ENCODE measurements around the gene PGC.

DNA sequence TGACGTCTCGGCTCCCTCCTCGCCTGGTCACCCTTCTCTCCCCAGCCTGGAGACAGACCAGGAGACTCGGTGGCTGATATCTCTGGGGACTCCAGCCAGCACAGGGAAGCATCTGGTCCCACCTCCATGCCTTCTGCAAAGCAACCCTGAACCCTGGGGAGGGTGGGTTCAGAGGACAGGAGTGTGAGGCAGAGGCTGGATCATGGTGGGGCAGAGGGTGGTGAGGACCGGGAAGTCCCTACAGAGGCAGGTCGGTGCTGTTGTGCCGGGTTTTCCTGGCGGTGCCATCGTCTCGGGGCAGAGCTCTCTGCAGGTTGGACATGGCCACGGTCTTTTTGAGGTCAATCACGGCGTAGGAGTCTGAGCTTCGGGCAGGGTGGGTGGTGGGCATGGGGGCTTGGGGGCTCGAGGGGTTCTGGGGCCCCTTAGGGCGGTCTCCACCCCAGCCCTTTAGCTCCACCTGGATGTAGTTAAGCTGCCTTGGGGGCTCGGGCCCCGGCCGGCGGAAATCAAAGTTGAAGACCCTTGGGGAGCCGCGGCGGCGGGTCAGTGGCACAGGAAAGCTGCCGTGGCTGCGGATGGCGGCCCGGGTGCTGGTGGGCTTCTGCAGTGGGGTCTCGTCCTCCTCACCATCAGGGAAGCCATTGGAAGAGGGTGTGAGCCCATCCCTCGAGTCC is 23.3 kb upstream of the PGC start:
- TF ChIP-seq, protein P1, sequence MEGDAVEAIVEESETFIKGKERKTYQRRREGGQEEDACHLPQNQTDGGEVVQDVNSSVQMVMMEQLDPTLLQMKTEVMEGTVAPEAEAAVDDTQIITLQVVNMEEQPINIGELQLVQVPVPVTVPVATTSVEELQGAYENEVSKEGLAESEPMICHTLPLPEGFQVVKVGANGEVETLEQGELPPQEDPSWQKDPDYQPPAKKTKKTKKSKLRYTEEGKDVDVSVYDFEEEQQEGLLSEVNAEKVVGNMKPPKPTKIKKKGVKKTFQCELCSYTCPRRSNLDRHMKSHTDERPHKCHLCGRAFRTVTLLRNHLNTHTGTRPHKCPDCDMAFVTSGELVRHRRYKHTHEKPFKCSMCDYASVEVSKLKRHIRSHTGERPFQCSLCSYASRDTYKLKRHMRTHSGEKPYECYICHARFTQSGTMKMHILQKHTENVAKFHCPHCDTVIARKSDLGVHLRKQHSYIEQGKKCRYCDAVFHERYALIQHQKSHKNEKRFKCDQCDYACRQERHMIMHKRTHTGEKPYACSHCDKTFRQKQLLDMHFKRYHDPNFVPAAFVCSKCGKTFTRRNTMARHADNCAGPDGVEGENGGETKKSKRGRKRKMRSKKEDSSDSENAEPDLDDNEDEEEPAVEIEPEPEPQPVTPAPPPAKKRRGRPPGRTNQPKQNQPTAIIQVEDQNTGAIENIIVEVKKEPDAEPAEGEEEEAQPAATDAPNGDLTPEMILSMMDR (IDR thresholded peaks at IDR 0.05): no peak
- TF ChIP-seq EP300 (IDR thresholded peaks at IDR 0.05) (no peak), POLR2AphosphoS5 (IDR thresholded peaks at IDR 0.05) (no peak), POLR2A (IDR thresholded peaks at IDR 0.05) (no peak)

Data from sigmoid colon (tissue), 4 donors.